Aorta (tissue), 5 donors: Measurements from ENCODE around the gene ACD. TPM values are rescaled to one million over a fixed set of nuclear protein-coding genes. Genes with fewer than 3 reads are reported as not detected.

ENCODE experiments used
- ATAC-seq: fragments of 200-7000 bp; cut with Tn5 transposase; one replicate; pipeline ENCODE4 v1.9.1; 2022; ENCODE audit warnings: moderate library complexity; ENCODE audit not compliant: low FRiP score
- DNase-seq, 2 donors: peaks; one replicate each; pipeline ENCODE4 v3.0.0-alpha.2; 2020
- H3K27ac ChIP-seq, 2 donors: one replicate each; pipeline ENCODE4 v1.5.1; 2013; ENCODE audit warnings: low read length in 2 of 2, mild to moderate bottlenecking in 2 of 2, moderate library complexity in 2 of 2, control low read depth in 1 of 2, inconsistent platforms in 1 of 2, low read depth in 1 of 2
- H3K27me3 ChIP-seq, 2 donors: one replicate each; pipeline ENCODE4 v1.6.1; 2013; ENCODE audit warnings: control low read depth in 1 of 2, low read length in 1 of 2, mild to moderate bottlenecking in 1 of 2, moderate library complexity in 1 of 2; ENCODE audit not compliant: insufficient read depth in 2 of 2, control insufficient read depth in 1 of 2
- H3K36me3 ChIP-seq, 2 donors: one replicate each; pipeline ENCODE4 v1.6.1; 2013; ENCODE audit warnings: control low read depth in 1 of 2, low read length in 1 of 2, mild to moderate bottlenecking in 1 of 2; ENCODE audit not compliant: insufficient read depth in 2 of 2, control insufficient read depth in 1 of 2
- H3K4me1 ChIP-seq, 2 donors: one replicate each; pipeline ENCODE4 v1.6.1; 2013; ENCODE audit warnings: low read length in 2 of 2, control low read depth in 1 of 2, mild to moderate bottlenecking in 1 of 2, moderate library complexity in 1 of 2; ENCODE audit not compliant: insufficient read depth in 2 of 2, control insufficient read depth in 1 of 2
- H3K4me3 ChIP-seq, 2 donors: one replicate each; pipeline ENCODE4 v1.5.1; 2013; ENCODE audit warnings: low read length in 2 of 2, control low read depth in 1 of 2, mild to moderate bottlenecking in 1 of 2
- H3K9me3 ChIP-seq: one replicate; pipeline ENCODE4 v1.6.1; 2013; ENCODE audit warnings: mild to moderate bottlenecking, low read length; ENCODE audit not compliant: control insufficient read depth
- WGBS, 2 donors: extraction: QIAGEN DNeasy Blood & Tissue Kit; methylation state at CpG; one replicate each; pipeline ENCODE4 v1.1.7; 2013; 5-methylcytosine and 5-hydroxymethylcytosine counted together
- intact Hi-C, 2 donors: fragments of 100-400 bp; cut with DNase I; formaldehyde crosslinking; loops; one replicate each; pipeline versions ENCODE4 v1.14.2 to v1.15.0; 2022
- polyA plus RNA-seq, 2 donors: library from polyadenylated mRNA; stranded (reverse); fragments of 200-250 nt; gene quantifications; one replicate each; pipeline ENCODE4 v1.2.3, GENCODE V29; 2013
- total RNA-seq, 2 donors: library from RNA; stranded (reverse); fragmentation: NEBNext Ultra II Directional; extraction: Animal tissue kit (Norgen Biotek cat#: 25700); gene quantifications; one replicate each; pipeline ENCODE4 v1.2.1, GENCODE V29; 2021
- donor health status: healthy with polysubstance abuse.
- donor health status: Bipolar disorder and iron deficiency.
- donor health status: DM: no; HTN: no; CAD: no.
- donor health status: DM: no; HTN: no; CAD: no.
- donor health status: DM: yes; HTN: yes; CAD: no.

ACD gene
- total and polyA plus RNA-seq, 4 donors: 7.0 to 34.6 (median 18.8) TPM

DNA sequence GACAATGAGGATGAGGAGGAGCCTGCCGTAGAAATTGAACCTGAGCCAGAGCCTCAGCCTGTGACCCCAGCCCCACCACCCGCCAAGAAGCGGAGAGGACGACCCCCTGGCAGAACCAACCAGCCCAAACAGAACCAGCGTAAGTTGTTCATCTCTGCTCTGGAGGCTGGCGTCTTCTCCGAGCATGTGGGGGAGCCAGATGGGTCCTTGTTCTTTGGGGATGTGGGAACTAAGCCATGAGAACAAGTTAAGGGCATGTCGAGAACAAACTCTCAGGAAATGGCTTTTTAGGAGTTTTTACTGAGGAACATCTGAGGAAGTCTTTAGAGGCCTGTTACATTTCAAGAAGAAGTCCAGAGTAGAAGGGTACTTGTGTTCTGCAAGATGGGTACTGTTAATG lies 23.3 kb downstream of the ACD start:
- H3K27me3 ChIP-seq: no peaks in the 10 kb centered on the region
- intact Hi-C loops: no loop called here
- DNase-seq: peak in 1 of 2 donors; percentile 7
- H3K36me3 ChIP-seq: peaks cover 5 to 8% of the 10 kb centered on the region in 2 donors
- no peak overlapping the region for H3K4me3 ChIP-seq
- no peaks in the 10 kb centered on the region for H3K4me1 ChIP-seq
- ATAC-seq: no peak
- 91 to 92% methylated on average over 8 of the region's 8 CpGs for WGBS, 2 donors
- H3K9me3 ChIP-seq: no peaks in the 10 kb centered on the region
- no peak overlapping the region for H3K27ac ChIP-seq

DNA sequence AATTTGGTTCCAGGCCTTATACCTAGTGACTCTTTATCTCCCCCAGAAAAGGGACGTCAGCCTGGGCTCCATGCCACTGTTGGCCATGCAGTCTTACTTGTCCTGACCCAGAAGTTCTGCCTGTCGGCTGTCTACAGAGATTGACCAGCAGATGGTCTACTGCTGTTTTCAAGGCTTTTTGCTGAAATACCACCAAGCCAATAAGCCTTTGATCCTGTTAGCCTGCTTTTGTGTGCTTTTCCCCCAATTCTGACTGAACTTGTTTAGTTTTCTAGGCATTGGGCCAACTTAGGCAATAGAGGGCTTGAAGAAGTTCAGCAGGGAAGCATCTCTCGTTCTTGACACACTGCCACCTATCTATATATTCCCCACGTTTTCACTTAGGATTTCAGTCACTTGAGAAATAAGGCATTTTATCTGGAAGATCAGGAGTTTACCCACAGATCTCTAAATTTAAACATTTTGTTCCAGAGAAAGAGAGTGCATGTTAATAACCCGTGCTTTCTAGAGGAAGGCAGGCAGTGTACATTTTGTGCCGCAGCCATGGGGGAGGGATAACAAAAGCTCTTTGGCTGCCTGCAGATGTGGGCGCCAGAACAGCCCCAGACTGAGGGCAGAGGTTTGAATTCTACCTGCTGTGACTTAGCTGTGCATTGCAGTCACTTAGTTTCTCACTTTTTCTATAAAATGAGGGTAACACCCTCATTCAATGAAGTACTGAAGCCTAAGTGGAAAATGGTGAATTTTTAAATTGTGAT lies 27.5 kb downstream of the ACD start:
- WGBS, 2 donors: 47 to 49% methylated on average over 7 of the region's 7 CpGs
- intact Hi-C loops: no loop called here

DNA sequence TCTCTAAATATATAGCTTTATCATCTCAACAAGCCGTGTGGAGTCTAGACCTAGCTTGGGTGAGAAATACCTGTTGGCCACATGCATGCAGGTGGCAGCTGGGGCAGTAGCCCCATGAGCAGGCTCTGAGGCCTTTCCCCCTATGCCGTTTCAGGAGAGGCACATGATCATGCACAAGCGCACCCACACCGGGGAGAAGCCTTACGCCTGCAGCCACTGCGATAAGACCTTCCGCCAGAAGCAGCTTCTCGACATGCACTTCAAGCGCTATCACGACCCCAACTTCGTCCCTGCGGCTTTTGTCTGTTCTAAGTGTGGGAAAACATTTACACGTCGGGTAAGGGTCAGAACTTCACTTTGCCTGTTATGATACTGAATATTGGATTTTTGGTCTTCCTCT lies 31.8 kb downstream of the ACD start:
- intact Hi-C loops: no loop called here
- peaks cover 6 to 11% of the 10 kb centered on the region in 2 donors for H3K36me3 ChIP-seq

More for the DNA sequence above, 27.5 kb downstream of the ACD start:
- H3K27me3 ChIP-seq: no peaks in the 10 kb centered on the region
- H3K4me1 ChIP-seq: no peaks in the 10 kb centered on the region
- H3K36me3 ChIP-seq: peaks cover 5 to 12% of the 10 kb centered on the region in 2 donors
- no peak overlapping the region for H3K27ac ChIP-seq
- DNase-seq: peak in 1 of 2 donors; percentile 46
- no peak for ATAC-seq
- H3K4me3 ChIP-seq: no peak overlapping the region
- no peaks in the 10 kb centered on the region for H3K9me3 ChIP-seq

DNA sequence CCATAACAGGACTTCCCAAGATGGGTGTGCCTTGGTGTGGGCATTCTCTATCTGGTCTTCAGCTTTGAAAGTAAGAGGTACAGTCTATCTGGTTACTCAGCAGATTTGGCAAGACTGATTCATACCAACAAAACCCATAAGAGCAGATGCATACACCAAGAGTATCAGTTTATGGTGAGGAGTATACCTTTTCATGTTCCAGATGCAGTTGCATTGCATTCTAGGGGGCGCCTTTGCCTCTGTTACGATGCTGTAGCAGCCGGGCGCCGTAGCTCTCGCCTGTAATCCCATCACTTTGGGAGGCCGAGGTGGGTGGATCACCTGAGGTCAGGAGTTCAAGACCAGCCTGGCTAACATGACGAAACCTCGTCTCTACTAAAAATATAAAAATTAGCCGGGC lies 46.3 kb downstream of the ACD start:
- WGBS, 2 donors: 91 to 92% methylated on average over 10 of the region's 10 CpGs
- DNase-seq (no peak), ATAC-seq (no peak)
- Histone ChIP-seq H3K27ac (no peak overlapping the region), H3K4me3 (no peak overlapping the region), H3K27me3 (no peaks in the 10 kb centered on the region), H3K4me1 (no peaks in the 10 kb centered on the region), H3K9me3 (no peaks in the 10 kb centered on the region), H3K36me3 (peaks cover 4 to 10% of the 10 kb centered on the region in 2 donors)
- intact Hi-C loops: no loop called here

More for the DNA sequence above, 31.8 kb downstream of the ACD start:
- Histone ChIP-seq H3K4me1 (no peaks in the 10 kb centered on the region), H3K27ac (no peak overlapping the region), H3K9me3 (no peaks in the 10 kb centered on the region), H3K27me3 (no peaks in the 10 kb centered on the region), H3K4me3 (no peak overlapping the region)
- ATAC-seq (no peak), DNase-seq (peak in 1 of 2 donors; percentile 68)
- 92 to 95% methylated on average over 14 of the region's 14 CpGs for WGBS, 2 donors

DNA sequence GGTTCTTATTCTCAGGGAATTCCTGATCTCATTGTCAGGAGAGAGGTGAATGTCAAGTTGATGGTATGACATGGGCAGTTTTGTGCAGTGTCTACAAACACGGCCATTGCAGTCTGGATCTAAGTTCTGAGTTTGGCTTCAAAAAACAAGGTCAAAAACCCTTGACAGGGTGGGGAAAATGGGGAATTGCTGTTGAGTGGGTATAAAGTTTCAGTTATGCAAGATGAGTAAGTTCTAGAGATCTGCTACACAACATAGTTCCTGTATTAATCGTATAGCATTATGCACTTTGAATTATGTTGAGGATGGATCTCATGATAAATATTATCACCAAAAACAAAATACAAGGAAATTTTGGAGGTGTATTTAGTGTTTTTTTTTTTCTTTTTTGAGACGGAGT lies 51.7 kb downstream of the ACD start:
- Histone ChIP-seq H3K27me3 (no peaks in the 10 kb centered on the region), H3K27ac (no peak overlapping the region), H3K36me3 (peaks cover 0 to 7% of the 10 kb centered on the region in 2 donors), H3K9me3 (no peaks in the 10 kb centered on the region), H3K4me1 (no peaks in the 10 kb centered on the region), H3K4me3 (no peak overlapping the region)
- ATAC-seq (no peak), DNase-seq (no peak)
- WGBS, 2 donors: 80 to 88% methylated on average over 3 of the region's 3 CpGs
- intact Hi-C loops: no loop called here

Other genes with a start within 250 kb of the ACD start
- 10 to 100 TPM in 1 of 2 donors, 1 to 10 TPM in 1; 8.4 to 14.8 TPM for gene ZDHHC1, start 243.8 kb downstream of the ACD start, total RNA-seq
- 10 to 100 TPM in 1 of 2 donors, 1 to 10 TPM in 1; 5.3 to 11.3 TPM for gene ZDHHC1, start 243.8 kb downstream of the ACD start, polyA plus RNA-seq
- gene HSD11B2, start 229.1 kb downstream of the ACD start, total RNA-seq: 1 to 10 TPM in 1 of 2 donors, not detected in 1; 1.1 TPM
- 10 to 100 TPM in 1 of 2 donors, not detected in 1; 13.3 TPM for gene HSD11B2, start 229.1 kb downstream of the ACD start, polyA plus RNA-seq
- 10 to 100 TPM; 58.7 to 62.0 TPM for gene ATP6V0D1, start 179.1 kb downstream of the ACD start, total RNA-seq
- 10 to 100 TPM; 52.0 to 88.0 TPM for gene ATP6V0D1, start 179.1 kb downstream of the ACD start, polyA plus RNA-seq
- not detected for gene AGRP, start 176.7 kb downstream of the ACD start, total RNA-seq
- 1 to 10 TPM in 1 of 2 donors, not detected in 1; 1.5 TPM for gene AGRP, start 176.7 kb downstream of the ACD start, polyA plus RNA-seq
- 100 to 1,000 TPM; 105 to 120 TPM for gene RIPOR1, start 131.4 kb downstream of the ACD start, total RNA-seq
- 10 to 100 TPM; 22.7 to 65.5 TPM for gene RIPOR1, start 131.4 kb downstream of the ACD start, polyA plus RNA-seq
- gene CTCF, start 97.7 kb downstream of the ACD start, total RNA-seq: 10 to 100 TPM; 28.5 to 35.8 TPM
- gene CTCF, start 97.7 kb downstream of the ACD start, polyA plus RNA-seq: 10 to 100 TPM; 16.5 to 25.8 TPM
- gene CARMIL2, start 15.1 kb downstream of the ACD start, total RNA-seq: 1 to 10 TPM; 3.0 to 4.0 TPM
- gene CARMIL2, start 15.1 kb downstream of the ACD start, polyA plus RNA-seq: 1 to 10 TPM in 1 of 2 donors, under 1 TPM in 1; 0.13 to 3.7 TPM
- 1 to 10 TPM; 3.9 to 5.3 TPM for gene PARD6A, start 700 bp upstream of the ACD start, total RNA-seq
- gene PARD6A, start 700 bp upstream of the ACD start, polyA plus RNA-seq: 1 to 10 TPM; 5.9 to 7.8 TPM
- gene ENKD1, start 6.5 kb upstream of the ACD start, total RNA-seq: 10 to 100 TPM in 1 of 2 donors, 1 to 10 TPM in 1; 9.7 to 15.2 TPM
- 10 to 100 TPM; 13.3 to 73.8 TPM for gene ENKD1, start 6.5 kb upstream of the ACD start, polyA plus RNA-seq
- 1 to 10 TPM; 2.6 to 7.9 TPM for gene C16orf86, start 6.6 kb upstream of the ACD start, total RNA-seq
- gene C16orf86, start 6.6 kb upstream of the ACD start, polyA plus RNA-seq: 10 to 100 TPM in 1 of 2 donors, 1 to 10 TPM in 1; 3.1 to 14.4 TPM
- gene GFOD2, start 59.1 kb upstream of the ACD start, total RNA-seq: 10 to 100 TPM; 18.7 to 27.3 TPM
- 1 to 10 TPM; 7.4 to 8.5 TPM for gene GFOD2, start 59.1 kb upstream of the ACD start, polyA plus RNA-seq
- gene RANBP10, start 146.3 kb upstream of the ACD start, total RNA-seq: 10 to 100 TPM; 17.7 to 21.6 TPM
- 10 to 100 TPM in 1 of 2 donors, 1 to 10 TPM in 1; 5.5 to 11.9 TPM for gene RANBP10, start 146.3 kb upstream of the ACD start, polyA plus RNA-seq
- 1 to 10 TPM in 1 of 2 donors, under 1 TPM in 1; 0.84 to 1.1 TPM for gene TSNAXIP1, start 146.6 kb upstream of the ACD start, total RNA-seq
- 1 to 10 TPM in 1 of 2 donors, not detected in 1; 7.3 TPM for gene TSNAXIP1, start 146.6 kb upstream of the ACD start, polyA plus RNA-seq
- 10 to 100 TPM; 21.5 to 24.7 TPM for gene THAP11, start 182.1 kb upstream of the ACD start, total RNA-seq
- gene THAP11, start 182.1 kb upstream of the ACD start, polyA plus RNA-seq: 10 to 100 TPM; 18.0 to 18.6 TPM
- gene NUTF2, start 186.7 kb upstream of the ACD start, total RNA-seq: 10 to 100 TPM; 80.7 to 88.2 TPM
- gene NUTF2, start 186.7 kb upstream of the ACD start, polyA plus RNA-seq: 100 to 1,000 TPM in 1 of 2 donors, 10 to 100 TPM in 1; 95.4 to 130 TPM
- 10 to 100 TPM; 39.8 to 57.9 TPM for gene CENPT, start 187.4 kb upstream of the ACD start, total RNA-seq
- 100 to 1,000 TPM in 1 of 2 donors, 10 to 100 TPM in 1; 28.3 to 168 TPM for gene CENPT, start 187.4 kb upstream of the ACD start, polyA plus RNA-seq
- gene EDC4, start 212.8 kb upstream of the ACD start, total RNA-seq: 10 to 100 TPM; 46.9 to 53.2 TPM
- 10 to 100 TPM; 14.4 to 66.4 TPM for gene EDC4, start 212.8 kb upstream of the ACD start, polyA plus RNA-seq
- gene NRN1L, start 224.6 kb upstream of the ACD start, total RNA-seq: 1 to 10 TPM in 1 of 2 donors, not detected in 1; 2.1 TPM
- 1 to 10 TPM; 1.5 to 3.2 TPM for gene NRN1L, start 224.6 kb upstream of the ACD start, polyA plus RNA-seq
- gene PSKH1, start 233.0 kb upstream of the ACD start, total RNA-seq: 10 to 100 TPM; 29.6 to 30.4 TPM
- gene PSKH1, start 233.0 kb upstream of the ACD start, polyA plus RNA-seq: 10 to 100 TPM; 15.2 to 16.2 TPM